Hepatocyte (in vitro differentiated cells): Measurements from ENCODE around the gene VWA8. TPM values are rescaled to one million over a fixed set of nuclear protein-coding genes. Genes with fewer than 3 reads are reported as not detected.

Experiments
- DNase-seq: peaks from one replicate; pipeline ENCODE4 v3.0.0-alpha.2; 2016; ENCODE audit warnings: low spot score
- H2AFZ ChIP-seq: fragments of 200-600 bp; sonication (generic); 2 replicates; pipeline ENCODE4 v1.6.0; 2016; ENCODE audit warnings: antibody characterized with exemption, mild to moderate bottlenecking
- H3K27ac ChIP-seq: fragments of 200-600 bp; sonication (generic); 2 replicates; pipeline ENCODE4 v1.5.1; 2016; ENCODE audit warnings: mild to moderate bottlenecking
- H3K27me3 ChIP-seq: fragments of 200-600 bp; sonication (generic); 2 replicates; pipeline ENCODE4 v1.6.1; 2016
- H3K36me3 ChIP-seq: fragments of 200-600 bp; sonication (generic); replicated peaks from 2 replicates; pipeline ENCODE4 v1.5.1; 2016; ENCODE audit warnings: low read depth; ENCODE audit not compliant: insufficient read depth
- H3K4me1 ChIP-seq: fragments of 200-600 bp; sonication (generic); 2 replicates; pipeline ENCODE4 v1.5.1; 2016; ENCODE audit warnings: mild to moderate bottlenecking, moderate library complexity; ENCODE audit not compliant: insufficient read depth
- H3K4me2 ChIP-seq: fragments of 200-600 bp; sonication (generic); 2 replicates; pipeline ENCODE4 v1.6.0; 2016
- H3K4me3 ChIP-seq: fragments of 200-600 bp; sonication (generic); 2 replicates; pipeline ENCODE4 v1.5.1; 2016; ENCODE audit warnings: mild to moderate bottlenecking
- H3K79me2 ChIP-seq: fragments of 200-600 bp; sonication (generic); 2 replicates; pipeline ENCODE4 v1.6.0; 2017; ENCODE audit warnings: mild to moderate bottlenecking
- H3K9me2 ChIP-seq: fragments of 200-600 bp; sonication (generic); replicated peaks from 2 replicates; pipeline ENCODE4 v1.6.0; 2017; ENCODE audit warnings: mild to moderate bottlenecking; ENCODE audit not compliant: insufficient read depth
- H3K9me3 ChIP-seq: fragments of 200-600 bp; sonication (generic); 2 replicates; pipeline ENCODE4 v1.5.1; 2016; ENCODE audit warnings: low read depth, mild to moderate bottlenecking
- H4K20me1 ChIP-seq: fragments of 200-600 bp; sonication (generic); 2 replicates; pipeline ENCODE4 v1.6.0; 2016; ENCODE audit warnings: mild to moderate bottlenecking; ENCODE audit not compliant: insufficient read depth, poor library complexity, severe bottlenecking
- EZH2 ChIP-seq: fragments of 200-600 bp; sonication (generic); IDR thresholded peaks from 2 replicates; pipeline ENCODE4 v1.6.1; 2016; ENCODE audit warnings: antibody characterized with exemption, mild to moderate bottlenecking, borderline replicate concordance
- EZH2phosphoT487 ChIP-seq: fragments of 200-600 bp; sonication (generic); IDR thresholded peaks from one replicate; pipeline ENCODE4 v1.6.1; 2018; ENCODE audit warnings: antibody characterized with exemption, mild to moderate bottlenecking, low read depth, moderate library complexity; ENCODE audit not compliant: unreplicated experiment, severe bottlenecking
- WGBS: methylation state at CpG from one replicate; pipeline ENCODE4 v1.1.6; 2016; ENCODE audit warnings: low lambda C conversion rate; ENCODE audit errors: missing lambda C conversion rate; 5-methylcytosine and 5-hydroxymethylcytosine counted together
- polyA plus RNA-seq: library from polyadenylated mRNA; unstranded; fragments of >200 nt; fragmentation: Nextera tagmentation; extraction: Ambion mirVana; gene quantifications from 2 replicates; pipeline ENCODE4 v1.2.1, GENCODE V29; 2016
- total RNA-seq: library from RNA; depleted of rRNA; stranded (reverse); fragments of >200 nt; gene quantifications from 2 replicates; pipeline ENCODE4 v1.2.3, GENCODE V29; 2014
- TF ChIP-seq, protein P1 (sequence below): fragments of 200-600 bp; sonication (generic); IDR thresholded peaks from 2 replicates; pipeline ENCODE4 v1.5.1; 2016; ENCODE audit warnings: antibody characterized with exemption, mild to moderate bottlenecking; ENCODE audit not compliant: poor library complexity

The VWA8 gene
- total and polyA plus RNA-seq, 2 experiments from 2014 or later = 4.9 to 19.5 TPM

DNA sequence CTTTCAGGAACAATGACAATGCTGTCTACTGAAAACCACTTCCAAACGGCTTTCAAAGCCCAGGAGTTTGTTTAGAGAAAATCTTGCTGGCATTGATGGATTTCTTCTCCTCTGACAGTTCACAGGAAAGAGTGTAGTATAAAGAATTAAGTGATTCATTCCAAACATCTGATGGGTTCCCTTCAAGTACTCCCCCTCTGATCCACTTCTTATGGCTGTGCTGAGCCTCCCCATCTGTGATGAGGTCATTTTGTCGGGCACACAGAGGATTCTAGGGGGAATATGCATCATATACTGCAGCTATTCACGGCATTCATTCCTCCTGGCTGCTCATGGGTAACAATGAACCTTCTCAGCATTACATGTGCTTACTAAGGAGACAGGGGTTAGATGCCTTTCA lies 395.7 kb downstream of the VWA8 start:
- DNase-seq = no peak
- Histone ChIP-seq H4K20me1 (no peaks in the 10 kb centered on the region), H3K27ac (no peak overlapping the region), H3K4me3 (no peak overlapping the region), H3K36me3 (no peaks in the 10 kb centered on the region), H3K4me1 (peaks cover 27% of the 10 kb centered on the region), H3K9me2 (no peaks in the 10 kb centered on the region), H3K4me2 (no peak overlapping the region), H3K79me2 (no peaks in the 10 kb centered on the region), H2AFZ (no peak overlapping the region), H3K9me3 (no peaks in the 10 kb centered on the region), H3K27me3 (no peaks in the 10 kb centered on the region)
- 63% methylated on average over 3 of the region's 3 CpGs for WGBS
- TF ChIP-seq, protein P1, sequence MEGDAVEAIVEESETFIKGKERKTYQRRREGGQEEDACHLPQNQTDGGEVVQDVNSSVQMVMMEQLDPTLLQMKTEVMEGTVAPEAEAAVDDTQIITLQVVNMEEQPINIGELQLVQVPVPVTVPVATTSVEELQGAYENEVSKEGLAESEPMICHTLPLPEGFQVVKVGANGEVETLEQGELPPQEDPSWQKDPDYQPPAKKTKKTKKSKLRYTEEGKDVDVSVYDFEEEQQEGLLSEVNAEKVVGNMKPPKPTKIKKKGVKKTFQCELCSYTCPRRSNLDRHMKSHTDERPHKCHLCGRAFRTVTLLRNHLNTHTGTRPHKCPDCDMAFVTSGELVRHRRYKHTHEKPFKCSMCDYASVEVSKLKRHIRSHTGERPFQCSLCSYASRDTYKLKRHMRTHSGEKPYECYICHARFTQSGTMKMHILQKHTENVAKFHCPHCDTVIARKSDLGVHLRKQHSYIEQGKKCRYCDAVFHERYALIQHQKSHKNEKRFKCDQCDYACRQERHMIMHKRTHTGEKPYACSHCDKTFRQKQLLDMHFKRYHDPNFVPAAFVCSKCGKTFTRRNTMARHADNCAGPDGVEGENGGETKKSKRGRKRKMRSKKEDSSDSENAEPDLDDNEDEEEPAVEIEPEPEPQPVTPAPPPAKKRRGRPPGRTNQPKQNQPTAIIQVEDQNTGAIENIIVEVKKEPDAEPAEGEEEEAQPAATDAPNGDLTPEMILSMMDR = no peak
- no peak for TF ChIP-seq EZH2phosphoT487
- no peak for TF ChIP-seq EZH2

DNA sequence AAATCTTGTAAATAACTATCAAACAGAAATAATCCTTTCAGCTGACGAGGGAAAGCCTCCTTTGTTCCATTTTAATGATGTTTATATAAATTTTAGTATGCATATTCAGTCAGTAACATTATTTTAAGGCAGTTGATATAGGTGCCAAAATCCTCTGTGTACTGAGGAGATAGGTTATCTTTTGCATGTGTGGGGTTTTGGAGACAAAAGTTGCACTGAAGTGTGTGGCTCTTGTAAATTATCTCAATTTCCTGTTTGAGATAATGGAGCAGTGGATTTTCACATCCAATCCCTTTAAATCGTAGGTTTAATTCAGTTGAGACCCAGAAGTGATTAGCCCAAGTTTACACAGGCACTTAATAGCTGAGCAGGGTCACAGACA lies 396.9 kb downstream of the VWA8 start:
- Histone ChIP-seq H3K36me3 (no peaks in the 10 kb centered on the region), H3K4me3 (no peak overlapping the region), H3K9me2 (no peaks in the 10 kb centered on the region), H2AFZ (no peak overlapping the region), H3K9me3 (no peaks in the 10 kb centered on the region), H4K20me1 (no peaks in the 10 kb centered on the region), H3K79me2 (no peaks in the 10 kb centered on the region), H3K27me3 (no peaks in the 10 kb centered on the region), H3K27ac (no peak overlapping the region), H3K4me1 (peaks cover 27% of the 10 kb centered on the region), H3K4me2 (no peak overlapping the region)
- 30% methylated on average over 2 of the region's 2 CpGs for whole genome bisulfite sequencing
- no peak for DNase-seq
- TF ChIP-seq EZH2 = no peak
- TF ChIP-seq, protein P1 = no peak

DNA sequence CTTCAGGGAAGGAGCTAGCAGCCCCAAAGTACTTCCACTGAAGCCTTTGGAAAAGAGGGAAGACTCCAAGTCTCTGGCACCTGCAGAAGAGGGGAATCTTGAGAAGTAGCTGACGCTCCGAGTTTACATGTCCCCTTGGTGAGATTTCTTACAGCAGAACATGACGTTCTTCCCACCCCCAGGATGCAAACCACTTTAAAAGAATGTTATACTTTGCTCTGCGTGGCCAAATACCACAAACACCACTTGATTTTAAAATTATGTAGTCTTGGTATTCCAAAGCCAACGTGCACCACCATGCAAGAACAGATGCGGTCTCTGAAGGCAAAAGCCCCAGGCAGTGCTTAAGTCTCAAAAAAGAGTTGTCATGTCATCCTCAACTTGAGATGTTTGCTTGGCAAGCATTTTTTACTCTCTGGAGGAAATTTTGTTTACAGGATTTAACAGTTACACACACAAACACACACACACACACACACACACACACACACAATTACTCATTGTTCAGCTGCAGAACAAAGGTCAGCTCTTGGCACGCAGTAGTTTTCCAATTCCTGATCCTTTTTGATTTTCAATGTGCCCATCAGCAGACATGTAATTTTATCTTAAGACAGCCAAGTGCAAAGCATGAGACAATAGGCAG lies 397.4 kb downstream of the VWA8 start:
- H3K36me3 ChIP-seq = no peaks in the 10 kb centered on the region
- no peak for DNase-seq
- WGBS = 66% methylated on average over 7 of the region's 7 CpGs
- H3K4me2 ChIP-seq = no peak overlapping the region
- TF ChIP-seq EZH2phosphoT487 = no peak
- TF ChIP-seq EZH2 = no peak
- TF ChIP-seq, protein P1 = no peak
- no peaks in the 10 kb centered on the region for H4K20me1 ChIP-seq
- H3K4me3 ChIP-seq = no peak overlapping the region
- no peak overlapping the region for H2AFZ ChIP-seq
- H3K9me3 ChIP-seq = no peaks in the 10 kb centered on the region
- H3K27ac ChIP-seq = peak overlapping the region; percentile 58
- H3K27me3 ChIP-seq = no peaks in the 10 kb centered on the region
- H3K79me2 ChIP-seq = no peaks in the 10 kb centered on the region
- H3K9me2 ChIP-seq = no peaks in the 10 kb centered on the region
- peaks cover 27% of the 10 kb centered on the region for H3K4me1 ChIP-seq
